K562 (cell line): ENCODE results near the gene TMEM108. TPM values are rescaled to one million over a fixed set of nuclear protein-coding genes. Genes with fewer than 3 reads are reported as not detected.

Experiments used
- ATAC-seq: fragments of 200-7000 bp; cut with Tn5 transposase; 3 replicates; pipeline ENCODE4 v1.9.1; 2020; ENCODE audit warnings: moderate library complexity
- BruUV-seq: library from RNA; stranded (reverse); fragments of 400-500 nt; replicated peaks from 2 replicates; lab custom pipeline; 2021; lab: Mats Ljungman, UMichigan
- CTCF ChIA-PET: fragments of 300-600 bp; formaldehyde crosslinking; extraction: SDS; loops from one replicate; lab custom pipeline; 2021; ENCODE audit warnings: low intra/inter-chr PET ratio; lab: Yijun Ruan, JAX
- POLR2A ChIA-PET: fragments of 300-600, 350-650 bp; sonication (Branson Sonifier 250); formaldehyde crosslinking; extraction: SDS; loops from one replicate; lab custom pipeline; 2021; ENCODE audit warnings: antibody characterized with exemption, inconsistent platforms; lab: Yijun Ruan, JAX
- DNase-seq, 4 experiments: peaks; one replicate each; pipeline versions ENCODE4 v3.0.0 to v3.0.0-alpha.2; 2011 to 2018; ENCODE audit warnings: low spot score in 3 of 4, mixed read lengths in 3 of 4; ENCODE audit errors: extremely low read depth in 1 of 4
- FAIRE-seq: peaks from 2 replicates; lab custom pipeline; 2011; peaks lifted over from hg19 to GRCh38; lab: Jason Lieb, UNC
- H2AFZ ChIP-seq: 2 replicates; pipeline ENCODE4 v1.6.0; 2011; ENCODE audit warnings: low read depth, low read length, control low read depth, inconsistent platforms
- H3K27ac ChIP-seq: fragments of 200-600 bp; 3 replicates; pipeline ENCODE4 v1.8.0; 2011; ENCODE audit warnings: low read depth, mild to moderate bottlenecking, control low read depth, inconsistent platforms, low read length, moderate library complexity, mixed read lengths; ENCODE audit errors: extremely low read depth
- H3K27me3 ChIP-seq, 2 experiments: fragments of 300-600 bp in 1 of 2; 2 replicates in 1 of 2; 3 replicates in 1 of 2; pipeline versions ENCODE4 v1.6.0 to v1.8.0; 2011; ENCODE audit warnings: inconsistent platforms in 2 of 2, low read length in 2 of 2, mild to moderate bottlenecking in 1 of 2, mixed read lengths in 1 of 2, moderate library complexity in 1 of 2; ENCODE audit not compliant: control insufficient read depth in 2 of 2, insufficient read depth in 2 of 2
- H3K36me3 ChIP-seq: fragments of 300-600 bp; 3 replicates; pipeline ENCODE4 v1.8.0; 2011; ENCODE audit warnings: mild to moderate bottlenecking, low read length, inconsistent platforms; ENCODE audit not compliant: control insufficient read depth, insufficient read depth
- H3K4me1 ChIP-seq, 2 experiments: fragments of 200-600 bp in 1 of 2; replicated peaks in 1 of 2; 2 replicates in 1 of 2; 3 replicates in 1 of 2; pipeline versions ENCODE4 v1.5.1 to v1.8.0; 2011; ENCODE audit warnings: inconsistent platforms in 2 of 2, low read length in 2 of 2, mild to moderate bottlenecking in 1 of 2, mixed read lengths in 1 of 2, moderate library complexity in 1 of 2; ENCODE audit not compliant: control insufficient read depth in 2 of 2, insufficient read depth in 2 of 2
- H3K4me2 ChIP-seq: 2 replicates; pipeline ENCODE4 v1.6.1; 2011; ENCODE audit warnings: low read length, control low read depth, inconsistent platforms, mixed read lengths; ENCODE audit not compliant: insufficient read depth
- H3K4me3 ChIP-seq: fragments of 200-600 bp; sonication (generic), shearing (Covaris generic); 2 replicates; pipeline ENCODE4 v1.5.1; 2016; ENCODE audit warnings: control low read depth, inconsistent platforms
- H3K79me2 ChIP-seq: fragments of 200-600 bp; 3 replicates; pipeline ENCODE4 v1.8.0; 2011; ENCODE audit warnings: low read length, inconsistent platforms; ENCODE audit not compliant: control insufficient read depth, insufficient read depth
- H3K9ac ChIP-seq, 2 experiments: 2 replicates each; pipeline versions ENCODE4 v1.6.0 to v1.6.1; 2011; ENCODE audit warnings: low read depth in 2 of 2, low read length in 2 of 2, control low read depth in 1 of 2, inconsistent platforms in 1 of 2, mild to moderate bottlenecking in 1 of 2, mixed read lengths in 1 of 2; ENCODE audit not compliant: insufficient read depth in 1 of 2
- H3K9me1 ChIP-seq: one replicate; pipeline ENCODE4 v1.6.0; 2011; ENCODE audit warnings: inconsistent platforms, mild to moderate bottlenecking, low read length, moderate library complexity; ENCODE audit not compliant: control insufficient read depth, insufficient read depth
- H3K9me3 ChIP-seq: replicated peaks from 2 replicates; pipeline ENCODE4 v1.5.1; 2011; ENCODE audit warnings: low read depth, low read length, inconsistent platforms; ENCODE audit not compliant: control insufficient read depth, insufficient read depth
- H4K20me1 ChIP-seq: replicated peaks from 2 replicates; pipeline ENCODE4 v1.6.1; 2011; ENCODE audit warnings: low read length, inconsistent platforms, mixed read lengths; ENCODE audit not compliant: control insufficient read depth, insufficient read depth
- CHD2 ChIP-seq: IDR thresholded peaks from 2 replicates; pipeline ENCODE4 v1.6.1; 2011; ENCODE audit warnings: low read depth, low read length
- HNRNPK ChIP-seq: fragments of 200-400 bp; formaldehyde crosslinking; IDR thresholded peaks from one replicate; pipeline ENCODE4 v1.6.1; 2018; ENCODE audit warnings: mild to moderate bottlenecking, low read depth, low read length; ENCODE audit not compliant: poor library complexity, severe bottlenecking
- KLF1 ChIP-seq: fragments of 450-650 bp; IDR thresholded peaks from 2 replicates; pipeline ENCODE4 v1.6.1; 2016; ENCODE audit warnings: missing genetic modification characterization, missing compliant biosample characterization
- SMARCA5 ChIP-seq: fragments of 450-650 bp; IDR thresholded peaks from 2 replicates; pipeline ENCODE4 v1.6.1; 2016
- WGBS: fragments of 100-300 bp; shearing (Covaris generic); methylation state at CpG from one replicate; pipeline ENCODE4 v1.1.6; 2016; ENCODE audit warnings: low coverage, mixed read lengths; ENCODE audit not compliant: insufficient coverage; ENCODE audit errors: missing lambda C conversion rate; 5-methylcytosine and 5-hydroxymethylcytosine counted together
- in situ Hi-C: fragments of 300-500 bp; cut with MboI; formaldehyde crosslinking; loops from 4 replicates; pipeline ENCODE4 v1.15.0; 2018; ENCODE audit warnings: inconsistent platforms, mixed read lengths
- intact Hi-C: fragments of 100-400 bp; cut with micrococcal nuclease; formaldehyde crosslinking; loops from 2 replicates; pipeline ENCODE4 v1.14.2; 2022
- polyA plus RNA-seq, 8 experiments: library from polyadenylated mRNA; depleted of rRNA in 4 of 8; stranded (reverse) in 5 of 8; unstranded in 3 of 8; fragments of >200 nt; fragmentation: Nextera tagmentation in 2 of 8; fragmentation: Illumina TruSeq in 1 of 8; extraction: Ambion mirVana in 2 of 8; extraction: Trizol in 1 of 8; gene quantifications; 2 replicates each; pipeline versions ENCODE4 v1.2.1 to v1.2.3, GENCODE V29; 2011 to 2014; ENCODE audit warnings: inconsistent platforms in 1 of 8, missing spikeins in 1 of 8
- total RNA-seq, 7 experiments: library from RNA; depleted of rRNA in 6 of 7; stranded (reverse); fragments of >200 nt in 6 of 7; fragmentation: Illumina TruSeq in 2 of 7; extraction: Trizol in 2 of 7; gene quantifications; 2 replicates each; pipeline versions ENCODE4 v1.2.1 to v1.2.3, GENCODE V29; 2011 to 2021; ENCODE audit warnings: low replicate concordance in 1 of 7
- TF ChIP-seq, protein P1 (sequence below): sonication (generic); formaldehyde crosslinking; IDR thresholded peaks from 2 replicates; pipeline ENCODE4 v1.8.1; 2023; ENCODE audit warnings: mild to moderate bottlenecking, missing genetic modification reagents
- TF ChIP-seq, protein P2 (sequence below): fragments of 200-600 bp; sonication (generic); IDR thresholded peaks from one replicate; pipeline ENCODE4 v1.6.1; 2012; ENCODE audit warnings: mild to moderate bottlenecking, low read depth, low read length, inconsistent platforms

The TMEM108 gene
- total and polyA plus RNA-seq, 9 of the 15 experiments (the other 6 are each of a cell fraction or from before 2014, with no cell fraction given): 0.65 to 11.1 (median 3.4) TPM

DNA sequence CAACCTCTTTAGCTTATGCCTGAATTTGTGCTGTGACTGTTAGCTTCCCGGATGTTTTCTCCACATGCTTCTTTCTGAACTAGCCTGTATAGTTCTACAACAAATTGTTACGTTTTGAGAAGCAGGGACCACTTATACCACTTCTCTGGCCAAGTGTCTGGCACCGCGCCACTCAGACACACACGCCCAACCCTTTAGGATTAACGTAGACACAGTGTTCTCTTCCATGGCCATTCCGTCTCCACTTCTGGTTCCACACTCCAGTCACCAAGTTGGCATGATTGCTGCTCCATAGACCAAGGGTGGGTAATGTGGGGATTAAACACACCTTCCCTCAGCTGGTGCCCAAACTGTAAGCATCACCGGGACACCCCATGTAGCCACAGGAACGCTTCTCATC lies 755 bp upstream of the TMEM108 start:
- CTCF ChIA-PET: no interaction called here
- TF ChIP-seq, protein P1, sequence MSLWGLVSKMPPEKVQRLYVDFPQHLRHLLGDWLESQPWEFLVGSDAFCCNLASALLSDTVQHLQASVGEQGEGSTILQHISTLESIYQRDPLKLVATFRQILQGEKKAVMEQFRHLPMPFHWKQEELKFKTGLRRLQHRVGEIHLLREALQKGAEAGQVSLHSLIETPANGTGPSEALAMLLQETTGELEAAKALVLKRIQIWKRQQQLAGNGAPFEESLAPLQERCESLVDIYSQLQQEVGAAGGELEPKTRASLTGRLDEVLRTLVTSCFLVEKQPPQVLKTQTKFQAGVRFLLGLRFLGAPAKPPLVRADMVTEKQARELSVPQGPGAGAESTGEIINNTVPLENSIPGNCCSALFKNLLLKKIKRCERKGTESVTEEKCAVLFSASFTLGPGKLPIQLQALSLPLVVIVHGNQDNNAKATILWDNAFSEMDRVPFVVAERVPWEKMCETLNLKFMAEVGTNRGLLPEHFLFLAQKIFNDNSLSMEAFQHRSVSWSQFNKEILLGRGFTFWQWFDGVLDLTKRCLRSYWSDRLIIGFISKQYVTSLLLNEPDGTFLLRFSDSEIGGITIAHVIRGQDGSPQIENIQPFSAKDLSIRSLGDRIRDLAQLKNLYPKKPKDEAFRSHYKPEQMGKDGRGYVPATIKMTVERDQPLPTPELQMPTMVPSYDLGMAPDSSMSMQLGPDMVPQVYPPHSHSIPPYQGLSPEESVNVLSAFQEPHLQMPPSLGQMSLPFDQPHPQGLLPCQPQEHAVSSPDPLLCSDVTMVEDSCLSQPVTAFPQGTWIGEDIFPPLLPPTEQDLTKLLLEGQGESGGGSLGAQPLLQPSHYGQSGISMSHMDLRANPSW (CRISPR knock-in tag): no peak
- TF ChIP-seq CHD2 (no peak), KLF1 (tag) (no peak), HNRNPK (no peak), SMARCA5 (no peak)
- TF ChIP-seq, protein P2, sequence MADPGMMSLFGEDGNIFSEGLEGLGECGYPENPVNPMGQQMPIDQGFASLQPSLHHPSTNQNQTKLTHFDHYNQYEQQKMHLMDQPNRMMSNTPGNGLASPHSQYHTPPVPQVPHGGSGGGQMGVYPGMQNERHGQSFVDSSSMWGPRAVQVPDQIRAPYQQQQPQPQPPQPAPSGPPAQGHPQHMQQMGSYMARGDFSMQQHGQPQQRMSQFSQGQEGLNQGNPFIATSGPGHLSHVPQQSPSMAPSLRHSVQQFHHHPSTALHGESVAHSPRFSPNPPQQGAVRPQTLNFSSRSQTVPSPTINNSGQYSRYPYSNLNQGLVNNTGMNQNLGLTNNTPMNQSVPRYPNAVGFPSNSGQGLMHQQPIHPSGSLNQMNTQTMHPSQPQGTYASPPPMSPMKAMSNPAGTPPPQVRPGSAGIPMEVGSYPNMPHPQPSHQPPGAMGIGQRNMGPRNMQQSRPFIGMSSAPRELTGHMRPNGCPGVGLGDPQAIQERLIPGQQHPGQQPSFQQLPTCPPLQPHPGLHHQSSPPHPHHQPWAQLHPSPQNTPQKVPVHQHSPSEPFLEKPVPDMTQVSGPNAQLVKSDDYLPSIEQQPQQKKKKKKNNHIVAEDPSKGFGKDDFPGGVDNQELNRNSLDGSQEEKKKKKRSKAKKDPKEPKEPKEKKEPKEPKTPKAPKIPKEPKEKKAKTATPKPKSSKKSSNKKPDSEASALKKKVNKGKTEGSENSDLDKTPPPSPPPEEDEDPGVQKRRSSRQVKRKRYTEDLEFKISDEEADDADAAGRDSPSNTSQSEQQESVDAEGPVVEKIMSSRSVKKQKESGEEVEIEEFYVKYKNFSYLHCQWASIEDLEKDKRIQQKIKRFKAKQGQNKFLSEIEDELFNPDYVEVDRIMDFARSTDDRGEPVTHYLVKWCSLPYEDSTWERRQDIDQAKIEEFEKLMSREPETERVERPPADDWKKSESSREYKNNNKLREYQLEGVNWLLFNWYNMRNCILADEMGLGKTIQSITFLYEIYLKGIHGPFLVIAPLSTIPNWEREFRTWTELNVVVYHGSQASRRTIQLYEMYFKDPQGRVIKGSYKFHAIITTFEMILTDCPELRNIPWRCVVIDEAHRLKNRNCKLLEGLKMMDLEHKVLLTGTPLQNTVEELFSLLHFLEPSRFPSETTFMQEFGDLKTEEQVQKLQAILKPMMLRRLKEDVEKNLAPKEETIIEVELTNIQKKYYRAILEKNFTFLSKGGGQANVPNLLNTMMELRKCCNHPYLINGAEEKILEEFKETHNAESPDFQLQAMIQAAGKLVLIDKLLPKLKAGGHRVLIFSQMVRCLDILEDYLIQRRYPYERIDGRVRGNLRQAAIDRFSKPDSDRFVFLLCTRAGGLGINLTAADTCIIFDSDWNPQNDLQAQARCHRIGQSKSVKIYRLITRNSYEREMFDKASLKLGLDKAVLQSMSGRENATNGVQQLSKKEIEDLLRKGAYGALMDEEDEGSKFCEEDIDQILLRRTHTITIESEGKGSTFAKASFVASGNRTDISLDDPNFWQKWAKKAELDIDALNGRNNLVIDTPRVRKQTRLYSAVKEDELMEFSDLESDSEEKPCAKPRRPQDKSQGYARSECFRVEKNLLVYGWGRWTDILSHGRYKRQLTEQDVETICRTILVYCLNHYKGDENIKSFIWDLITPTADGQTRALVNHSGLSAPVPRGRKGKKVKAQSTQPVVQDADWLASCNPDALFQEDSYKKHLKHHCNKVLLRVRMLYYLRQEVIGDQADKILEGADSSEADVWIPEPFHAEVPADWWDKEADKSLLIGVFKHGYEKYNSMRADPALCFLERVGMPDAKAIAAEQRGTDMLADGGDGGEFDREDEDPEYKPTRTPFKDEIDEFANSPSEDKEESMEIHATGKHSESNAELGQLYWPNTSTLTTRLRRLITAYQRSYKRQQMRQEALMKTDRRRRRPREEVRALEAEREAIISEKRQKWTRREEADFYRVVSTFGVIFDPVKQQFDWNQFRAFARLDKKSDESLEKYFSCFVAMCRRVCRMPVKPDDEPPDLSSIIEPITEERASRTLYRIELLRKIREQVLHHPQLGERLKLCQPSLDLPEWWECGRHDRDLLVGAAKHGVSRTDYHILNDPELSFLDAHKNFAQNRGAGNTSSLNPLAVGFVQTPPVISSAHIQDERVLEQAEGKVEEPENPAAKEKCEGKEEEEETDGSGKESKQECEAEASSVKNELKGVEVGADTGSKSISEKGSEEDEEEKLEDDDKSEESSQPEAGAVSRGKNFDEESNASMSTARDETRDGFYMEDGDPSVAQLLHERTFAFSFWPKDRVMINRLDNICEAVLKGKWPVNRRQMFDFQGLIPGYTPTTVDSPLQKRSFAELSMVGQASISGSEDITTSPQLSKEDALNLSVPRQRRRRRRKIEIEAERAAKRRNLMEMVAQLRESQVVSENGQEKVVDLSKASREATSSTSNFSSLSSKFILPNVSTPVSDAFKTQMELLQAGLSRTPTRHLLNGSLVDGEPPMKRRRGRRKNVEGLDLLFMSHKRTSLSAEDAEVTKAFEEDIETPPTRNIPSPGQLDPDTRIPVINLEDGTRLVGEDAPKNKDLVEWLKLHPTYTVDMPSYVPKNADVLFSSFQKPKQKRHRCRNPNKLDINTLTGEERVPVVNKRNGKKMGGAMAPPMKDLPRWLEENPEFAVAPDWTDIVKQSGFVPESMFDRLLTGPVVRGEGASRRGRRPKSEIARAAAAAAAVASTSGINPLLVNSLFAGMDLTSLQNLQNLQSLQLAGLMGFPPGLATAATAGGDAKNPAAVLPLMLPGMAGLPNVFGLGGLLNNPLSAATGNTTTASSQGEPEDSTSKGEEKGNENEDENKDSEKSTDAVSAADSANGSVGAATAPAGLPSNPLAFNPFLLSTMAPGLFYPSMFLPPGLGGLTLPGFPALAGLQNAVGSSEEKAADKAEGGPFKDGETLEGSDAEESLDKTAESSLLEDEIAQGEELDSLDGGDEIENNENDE: no peak
- FAIRE-seq (no peak), DNase-seq (no peak), ATAC-seq (no peak)
- in situ Hi-C loops (loop anchor here (25.0 kb wide), 3 partner anchors 300 to 775 kb away; partner anchors contain the start of gene SRPRB), intact Hi-C loops (no loop called here)
- no TSS peak for BruUV-seq
- Histone ChIP-seq H3K9me3 (no peaks in the 10 kb centered on the region), H3K9ac (peak overlapping the region; percentile 7 to 8; a peak in 1 of 4 replicates), H2AFZ (peak overlapping the region; percentile 92), H3K4me2 (peak overlapping the region; percentile 84), H3K27ac (no peak overlapping the region), H3K9me1 (no peaks in the 10 kb centered on the region), H3K4me3 (peak overlapping the region; percentile 58), H3K79me2 (no peaks in the 10 kb centered on the region; the same call in 1 of the 3 replicates), H4K20me1 (no peaks in the 10 kb centered on the region), H3K36me3 (no peaks in the 10 kb centered on the region), H3K27me3 (no peaks in the 10 kb centered on the region; a peak in 1 of 5 replicates), H3K4me1 (peaks cover 5 to 16% of the 10 kb centered on the region in 2 experiments; a peak in 4 of 5 replicates)
- POLR2A ChIA-PET: interaction anchor here (1.4 kb wide), 1 partner anchor 21 kb away, joined by 3 read pairs; no protein-coding TSS in a partner anchor
- WGBS: 33% methylated on average over 6 of the region's 9 CpGs
